Activated T-helper 2 cell treated with anti-CD3 and anti-CD28 coated beads, Interferon-gamma antibody, Interleukin-2, Interleukin-4, amounts not matched to agents 10 μg/mL and 5 μg/mL and 100 μg/mL, durations not matched to agents 14 hours and 24 hours and 36 hours (primary cell): ENCODE data around the gene TTC21B. TPM values are rescaled to one million over a fixed set of nuclear protein-coding genes. Genes with fewer than 3 reads are reported as not detected.
A peak's percentile ranks its signal among the peaks of the same experiment; 100 is the strongest.

Source experiments
- DNase-seq: peaks from one replicate; pipeline ENCODE4 v3.0.0; 2021; ENCODE audit warnings: low spot score
- H3K27ac Mint-ChIP-seq: one replicate; pipeline ENCODE4 v1.8.0; 2021; ENCODE audit warnings: mixed read lengths
- H3K27me3 Mint-ChIP-seq: one replicate; pipeline ENCODE4 v1.8.0; 2021; ENCODE audit warnings: low read depth, mixed read lengths
- H3K36me3 Mint-ChIP-seq: one replicate; pipeline ENCODE4 v1.8.0; 2021; ENCODE audit warnings: low read depth, mixed read lengths
- H3K4me1 Mint-ChIP-seq: one replicate; pipeline ENCODE4 v1.8.0; 2021; ENCODE audit warnings: low read depth, mixed read lengths
- H3K4me3 Mint-ChIP-seq: one replicate; pipeline ENCODE4 v1.8.0; 2021; ENCODE audit warnings: low read depth, mild to moderate bottlenecking, moderate library complexity, mixed read lengths
- H3K9me3 Mint-ChIP-seq: one replicate; pipeline ENCODE4 v1.8.0; 2021; ENCODE audit warnings: mixed read lengths
- intact Hi-C: fragments of 100-400 bp; cut with micrococcal nuclease; formaldehyde crosslinking; loops from one replicate; pipeline ENCODE4 v1.15.1; 2023
- total RNA-seq: library from RNA; stranded (reverse); gene quantifications from 2 replicates; pipeline ENCODE4 v1.2.3, GENCODE V29; 2022

TTC21B gene
- total RNA-seq, 1 donor from 2014 or later: 19.7 TPM

DNA sequence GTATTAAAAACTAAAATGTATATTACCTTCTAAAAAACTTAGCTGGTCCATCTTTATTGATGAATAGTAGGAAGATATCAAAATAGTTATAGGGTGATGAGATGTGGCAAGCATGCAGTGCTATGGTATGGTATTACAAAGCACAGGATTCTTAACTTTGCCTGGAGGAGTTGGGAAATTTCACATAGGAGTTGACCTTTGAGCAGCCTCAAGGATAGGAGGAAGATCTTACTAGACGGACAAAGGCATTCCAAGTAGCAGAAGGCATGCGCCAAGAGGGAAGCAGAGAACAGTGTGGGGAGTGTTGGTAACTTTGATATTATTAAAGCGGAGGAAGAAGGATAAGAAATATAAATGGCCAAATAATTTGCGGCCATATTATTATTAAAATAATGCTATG is 60.0 kb downstream of the TTC21B start:
- DNase-seq: no peak
- Mint-ChIP-seq H3K4me1 (peaks cover 3% of the 10 kb centered on the region), H3K36me3 (peaks cover 49% of the 10 kb centered on the region), H3K4me3 (no peak overlapping the region), H3K27me3 (no peaks in the 10 kb centered on the region), H3K9me3 (no peaks in the 10 kb centered on the region), H3K27ac (no peak overlapping the region)
- intact Hi-C loops: no loop called here

DNA sequence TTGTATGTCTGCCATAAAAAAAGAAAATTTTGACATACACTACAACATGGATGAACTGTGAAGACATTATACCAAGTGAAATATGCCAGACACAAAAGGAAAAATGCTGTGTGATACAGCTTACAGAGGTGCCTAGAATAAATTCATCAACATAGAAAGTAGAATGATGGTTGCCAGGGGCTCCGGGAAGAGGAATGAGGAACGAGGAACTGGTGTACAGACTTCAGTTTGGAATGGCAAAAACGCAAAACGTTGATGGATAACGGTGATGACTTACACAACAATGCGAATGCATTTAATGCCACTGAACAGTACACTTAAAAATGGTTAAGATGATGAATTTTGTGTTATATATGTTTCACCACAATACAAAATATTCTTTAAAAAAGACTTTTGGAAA is 61.0 kb downstream of the TTC21B start:
- peaks cover 39% of the 10 kb centered on the region for H3K36me3 Mint-ChIP-seq
- intact Hi-C loops: no loop called here
- no peaks in the 10 kb centered on the region for H3K27me3 Mint-ChIP-seq
- H3K4me3 Mint-ChIP-seq: no peak overlapping the region
- no peaks in the 10 kb centered on the region for H3K9me3 Mint-ChIP-seq
- peaks cover 3% of the 10 kb centered on the region for H3K4me1 Mint-ChIP-seq
- H3K27ac Mint-ChIP-seq: no peak overlapping the region
- no peak for DNase-seq

DNA sequence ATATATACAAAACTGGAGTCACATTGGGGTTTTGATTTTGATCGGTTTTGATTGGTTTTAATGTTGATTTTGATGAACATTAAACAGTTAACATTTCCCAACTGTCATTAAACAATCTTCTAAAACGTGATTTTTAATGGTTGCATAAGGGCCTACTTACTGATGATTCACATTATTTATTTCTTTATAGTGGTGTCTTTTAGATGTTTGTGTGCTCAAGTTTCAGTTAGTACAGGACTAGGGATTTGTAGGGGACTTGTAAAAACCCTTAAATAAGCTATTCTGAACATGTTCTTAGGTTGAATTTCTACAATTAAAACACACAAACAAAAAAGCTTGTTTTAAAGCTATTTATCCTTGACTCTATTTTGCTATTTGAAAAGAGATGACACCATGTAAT is 61.6 kb downstream of the TTC21B start:
- Mint-ChIP-seq H3K9me3 (no peaks in the 10 kb centered on the region), H3K27ac (no peak overlapping the region), H3K4me3 (no peak overlapping the region), H3K27me3 (no peaks in the 10 kb centered on the region), H3K36me3 (peaks cover 37% of the 10 kb centered on the region), H3K4me1 (peaks cover 6% of the 10 kb centered on the region)
- intact Hi-C loops: no loop called here
- DNase-seq: no peak

DNA sequence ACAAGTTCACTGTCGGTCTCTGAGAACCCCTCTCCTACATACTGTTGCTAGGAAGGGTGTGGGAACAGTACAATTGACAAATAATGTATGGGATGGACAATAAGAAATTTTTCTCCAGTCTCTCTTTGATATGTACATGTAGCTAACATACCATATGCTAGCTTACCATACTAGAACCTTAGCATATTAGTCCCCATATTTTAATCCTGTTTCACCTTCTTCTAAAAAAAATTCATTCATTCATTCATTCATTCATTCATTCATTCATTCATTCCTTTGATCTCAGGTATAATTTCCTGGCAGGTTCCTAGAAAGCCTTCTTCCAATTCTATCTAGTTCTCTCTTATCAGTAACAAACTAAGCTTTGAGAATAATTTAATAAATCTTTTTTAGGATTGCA is 62.2 kb downstream of the TTC21B start:
- intact Hi-C loops: no loop called here
- Mint-ChIP-seq H3K27me3 (no peaks in the 10 kb centered on the region), H3K36me3 (peaks cover 39% of the 10 kb centered on the region), H3K4me3 (no peak overlapping the region), H3K4me1 (peaks cover 11% of the 10 kb centered on the region), H3K9me3 (no peaks in the 10 kb centered on the region), H3K27ac (no peak overlapping the region)
- no peak for DNase-seq

DNA sequence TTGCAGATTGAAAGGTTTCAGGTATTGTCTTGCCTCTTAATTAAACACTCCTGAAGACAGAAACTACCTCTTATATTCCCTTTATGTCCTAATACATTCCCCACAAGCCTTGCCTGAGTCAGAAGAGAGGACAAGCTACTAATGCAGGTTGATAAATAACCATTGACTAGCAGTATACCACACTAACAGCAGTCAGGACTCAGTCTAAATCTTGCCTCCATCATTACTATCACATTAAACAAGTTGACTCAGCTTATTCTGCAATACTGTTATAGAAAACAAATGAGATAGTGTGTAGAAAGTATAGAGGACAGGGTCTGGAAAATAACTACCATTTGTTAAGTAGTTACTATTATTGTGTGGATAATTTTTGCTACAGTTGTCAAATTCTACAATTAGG is 63.8 kb downstream of the TTC21B start:
- H3K9me3 Mint-ChIP-seq: no peaks in the 10 kb centered on the region
- no peaks in the 10 kb centered on the region for H3K27me3 Mint-ChIP-seq
- peaks cover 40% of the 10 kb centered on the region for H3K36me3 Mint-ChIP-seq
- no peak overlapping the region for H3K4me3 Mint-ChIP-seq
- H3K4me1 Mint-ChIP-seq: peaks cover 14% of the 10 kb centered on the region
- intact Hi-C loops: no loop called here
- DNase-seq: no peak
- H3K27ac Mint-ChIP-seq: no peak overlapping the region

DNA sequence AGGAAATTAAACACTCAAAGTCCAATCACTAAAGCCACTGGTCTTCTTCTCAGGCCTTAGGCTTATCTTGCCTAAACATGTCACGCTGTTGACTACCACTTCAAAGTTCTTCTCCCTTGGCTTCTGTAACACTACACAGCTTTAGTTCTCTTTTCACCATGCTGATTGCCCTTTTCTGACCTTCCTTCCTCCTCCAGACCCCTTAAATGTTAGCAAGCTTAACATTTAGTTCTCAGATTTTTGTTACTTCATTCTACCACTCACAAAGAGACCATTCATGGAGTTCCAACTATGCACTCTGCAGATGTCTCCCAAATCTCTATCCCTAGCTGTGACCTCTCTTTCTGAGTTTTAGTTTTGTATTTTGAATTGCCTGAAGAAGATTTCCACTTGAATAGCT is 64.4 kb downstream of the TTC21B start:
- no peak for DNase-seq
- intact Hi-C loops: no loop called here
- no peaks in the 10 kb centered on the region for H3K27me3 Mint-ChIP-seq
- H3K4me3 Mint-ChIP-seq: no peak overlapping the region
- peaks cover 14% of the 10 kb centered on the region for H3K4me1 Mint-ChIP-seq
- peaks cover 45% of the 10 kb centered on the region for H3K36me3 Mint-ChIP-seq
- no peak overlapping the region for H3K27ac Mint-ChIP-seq
- H3K9me3 Mint-ChIP-seq: no peaks in the 10 kb centered on the region

DNA sequence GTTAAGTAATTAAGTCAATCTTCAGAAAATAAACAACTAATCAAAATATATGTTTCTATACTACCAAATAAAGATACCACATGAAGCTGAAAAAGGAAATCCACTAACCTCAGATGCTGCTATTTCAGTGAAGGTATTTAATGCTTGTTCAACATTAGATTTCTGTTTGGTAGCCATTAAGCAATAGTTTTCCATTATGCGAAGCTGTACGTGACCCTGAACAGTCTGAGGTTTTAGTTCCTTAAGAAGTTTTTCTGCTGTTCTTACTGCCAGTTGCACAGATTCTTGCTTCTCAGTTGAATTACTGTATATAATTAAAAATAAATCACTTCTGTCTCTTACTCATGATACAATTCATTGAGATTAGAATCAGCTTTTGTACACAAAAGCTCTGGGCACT is 65.4 kb downstream of the TTC21B start:
- no peak overlapping the region for H3K27ac Mint-ChIP-seq
- H3K4me1 Mint-ChIP-seq: peaks cover 14% of the 10 kb centered on the region
- no peak for DNase-seq
- no peak overlapping the region for H3K4me3 Mint-ChIP-seq
- H3K9me3 Mint-ChIP-seq: no peaks in the 10 kb centered on the region
- intact Hi-C loops: no loop called here
- peaks cover 46% of the 10 kb centered on the region for H3K36me3 Mint-ChIP-seq
- H3K27me3 Mint-ChIP-seq: no peaks in the 10 kb centered on the region

DNA sequence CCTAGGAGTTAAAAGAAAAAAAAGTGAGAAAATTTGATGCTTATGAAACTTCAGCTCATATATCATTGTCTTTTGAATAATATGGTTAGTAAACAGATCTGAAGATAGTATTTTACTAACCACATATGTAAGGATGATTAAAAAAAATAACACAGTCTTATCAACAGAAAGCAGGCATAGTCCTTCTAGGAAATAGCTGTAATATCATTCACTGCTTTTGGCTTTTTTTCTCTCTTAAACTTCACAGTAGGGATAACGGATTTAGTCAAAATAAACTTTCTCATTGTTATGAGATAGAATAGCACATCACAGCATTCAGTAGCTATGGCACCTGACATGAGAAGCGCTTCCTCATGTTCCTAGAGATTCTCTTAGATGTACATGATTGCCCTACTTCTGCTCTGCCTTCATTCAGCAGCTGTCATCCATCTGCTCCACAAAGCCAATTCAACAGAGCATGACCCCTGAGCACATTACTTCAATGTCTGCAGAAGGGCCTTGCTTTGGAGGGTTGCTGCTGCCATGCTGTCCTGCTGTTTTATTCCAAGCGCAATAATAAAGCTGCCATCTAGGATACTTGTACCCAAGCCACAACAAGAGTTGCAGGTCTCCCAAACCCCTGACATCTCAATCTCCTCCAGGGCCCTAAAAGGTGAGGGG is 67.0 kb downstream of the TTC21B start:
- intact Hi-C loops: no loop called here
- Mint-ChIP-seq H3K27ac (no peak overlapping the region), H3K27me3 (no peaks in the 10 kb centered on the region), H3K9me3 (no peaks in the 10 kb centered on the region), H3K4me1 (peaks cover 14% of the 10 kb centered on the region), H3K4me3 (no peak overlapping the region), H3K36me3 (peaks cover 49% of the 10 kb centered on the region)
- DNase-seq: no peak

DNA sequence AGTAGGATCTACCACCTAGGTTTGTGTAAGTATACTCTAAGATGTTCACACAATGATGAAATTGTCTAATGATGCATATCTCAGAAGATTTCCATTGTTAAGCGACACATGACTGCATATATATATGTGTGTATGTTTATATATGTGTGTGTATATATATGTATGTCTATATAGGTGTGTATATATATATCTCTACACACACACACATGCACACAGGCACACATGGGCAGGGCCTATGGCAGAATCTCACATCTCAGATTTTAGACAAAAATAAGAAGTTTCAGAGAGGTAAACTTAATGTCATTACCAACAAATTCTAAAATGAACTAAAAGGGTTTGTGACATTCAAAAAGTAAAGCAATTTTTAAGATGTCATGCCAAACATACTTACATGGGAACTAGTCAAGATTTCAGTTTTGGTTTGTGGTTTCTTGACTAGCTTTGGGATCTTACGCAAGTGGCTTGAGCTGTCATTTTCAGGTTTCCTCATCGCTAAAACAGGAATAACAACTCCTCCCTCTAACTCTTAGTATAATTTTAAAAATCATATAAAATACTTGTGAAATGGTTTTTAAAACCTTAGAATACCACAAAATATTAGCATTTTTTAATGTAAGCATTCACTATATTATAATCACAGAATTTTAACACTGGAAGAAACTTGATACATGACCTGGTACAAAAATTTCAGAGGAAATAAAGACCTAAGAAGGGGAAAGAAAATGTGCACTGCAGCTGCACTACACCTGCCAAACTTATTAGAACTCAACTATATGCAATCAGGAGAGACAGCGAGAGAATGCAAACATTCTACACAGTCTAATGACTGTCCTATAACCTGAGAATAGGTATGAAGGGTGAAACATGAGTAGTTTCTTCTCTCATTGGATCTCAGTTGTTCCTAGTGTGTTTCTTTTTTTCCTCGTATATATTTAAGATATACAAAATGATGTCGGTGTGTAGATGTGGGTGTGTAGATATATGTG is 75.7 kb downstream of the TTC21B start:
- no peak overlapping the region for H3K4me3 Mint-ChIP-seq
- intact Hi-C loops: loop anchor here (5.0 to 10.0 kb wide), 3 partner anchors 74 to 183 kb away; partner anchors contain the start of gene TTC21B

DNA sequence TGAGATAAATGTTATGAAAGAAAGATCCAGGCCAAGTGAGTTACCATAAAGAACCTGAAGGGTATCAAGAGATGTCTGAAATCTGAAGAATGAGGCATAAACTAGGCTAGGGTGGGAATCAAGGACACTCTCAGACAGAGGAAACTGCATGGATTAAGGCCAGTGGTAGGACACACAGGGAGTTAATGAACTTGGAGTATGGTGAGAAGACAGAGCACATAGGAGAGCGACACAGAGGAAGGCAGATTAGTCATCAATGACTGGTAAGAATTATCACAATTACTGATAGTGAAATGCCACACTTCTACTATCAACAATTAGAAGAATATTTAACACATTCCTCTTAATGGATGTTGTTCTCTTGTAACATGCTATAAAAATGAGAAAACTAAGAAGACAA is 76.9 kb downstream of the TTC21B start:
- peak overlapping the region; percentile 0 for H3K4me3 Mint-ChIP-seq
- peaks cover 24% of the 10 kb centered on the region for H3K4me1 Mint-ChIP-seq
- H3K9me3 Mint-ChIP-seq: no peaks in the 10 kb centered on the region
- intact Hi-C loops: loop anchor here (5.0 to 10.0 kb wide), 3 partner anchors 76 to 182 kb away; partner anchors contain the start of gene TTC21B
- H3K27me3 Mint-ChIP-seq: no peaks in the 10 kb centered on the region
- peak overlapping the region; percentile 47 for H3K27ac Mint-ChIP-seq
- peaks cover 21% of the 10 kb centered on the region for H3K36me3 Mint-ChIP-seq
- no peak for DNase-seq

More for the DNA sequence above, 75.7 kb downstream of the TTC21B start:
- H3K27me3 Mint-ChIP-seq: no peaks in the 10 kb centered on the region
- no peaks in the 10 kb centered on the region for H3K9me3 Mint-ChIP-seq
- no peak for DNase-seq
- peaks cover 24% of the 10 kb centered on the region for H3K4me1 Mint-ChIP-seq
- peak overlapping the region; percentile 51 for H3K27ac Mint-ChIP-seq
- peaks cover 27% of the 10 kb centered on the region for H3K36me3 Mint-ChIP-seq

DNA sequence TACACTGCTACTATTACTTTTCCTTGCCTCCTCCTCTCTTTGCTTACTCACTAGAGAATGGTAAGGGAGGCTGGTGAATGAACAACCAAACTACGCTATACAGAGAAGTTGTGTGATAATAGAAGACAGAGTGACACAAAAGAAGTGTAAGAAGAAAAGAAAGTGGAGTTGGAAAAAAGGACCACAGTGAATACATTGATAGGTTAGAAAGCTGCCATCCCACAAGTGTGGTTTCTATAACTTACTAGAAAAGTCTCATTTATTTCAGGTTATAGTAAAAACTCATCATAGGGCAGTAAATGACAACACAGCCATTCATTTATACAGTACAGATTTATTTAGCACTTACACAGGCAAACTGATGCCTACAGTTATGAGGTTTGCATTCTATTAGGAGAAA is 77.3 kb downstream of the TTC21B start:
- peak overlapping the region; percentile 1 for H3K27ac Mint-ChIP-seq
- H3K9me3 Mint-ChIP-seq: no peaks in the 10 kb centered on the region
- intact Hi-C loops: loop anchor here (5.0 to 10.0 kb wide), 3 partner anchors 76 to 181 kb away; partner anchors contain the start of gene TTC21B
- peaks cover 18% of the 10 kb centered on the region for H3K36me3 Mint-ChIP-seq
- no peak overlapping the region for H3K4me3 Mint-ChIP-seq
- H3K27me3 Mint-ChIP-seq: no peaks in the 10 kb centered on the region
- H3K4me1 Mint-ChIP-seq: peaks cover 24% of the 10 kb centered on the region
- no peak for DNase-seq

DNA sequence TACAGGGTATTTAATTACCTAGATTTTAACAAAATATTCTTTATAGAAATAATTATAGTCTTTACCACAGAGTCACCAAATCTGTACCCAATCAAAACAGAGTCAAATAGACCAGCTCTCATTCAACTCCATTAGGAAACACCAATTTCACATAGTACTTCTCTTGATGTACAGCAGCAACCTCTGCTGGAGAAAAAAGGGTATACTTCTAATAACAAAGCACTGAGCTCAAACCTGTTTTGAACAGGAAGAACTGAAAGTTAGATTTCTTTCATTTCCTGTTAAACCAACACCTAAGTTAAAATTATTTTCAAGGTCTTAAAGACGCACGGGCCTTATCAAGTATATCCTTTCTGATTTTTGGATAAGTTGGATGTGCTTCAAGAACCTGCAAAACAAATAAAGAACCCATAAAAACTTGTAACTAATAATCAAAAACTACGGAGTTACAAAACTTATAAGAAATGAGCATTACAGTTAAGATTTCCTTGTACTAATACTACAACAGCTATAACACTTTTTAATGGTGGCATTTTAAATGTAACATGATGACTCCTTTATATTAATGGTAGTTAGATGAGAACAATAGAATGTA is 79.0 kb downstream of the TTC21B start:
- DNase-seq: no peak
- intact Hi-C loops: loop anchor here (1.0 to 10.0 kb wide), 5 partner anchors 78 to 473 kb away; partner anchors contain the start of genes GALNT3 and TTC21B
- H3K4me1 Mint-ChIP-seq: peaks cover 24% of the 10 kb centered on the region
- no peak overlapping the region for H3K4me3 Mint-ChIP-seq
- H3K27ac Mint-ChIP-seq: no peak overlapping the region
- H3K36me3 Mint-ChIP-seq: peaks cover 11% of the 10 kb centered on the region
- no peaks in the 10 kb centered on the region for H3K27me3 Mint-ChIP-seq
- H3K9me3 Mint-ChIP-seq: no peaks in the 10 kb centered on the region
